Sigmoid colon (tissue), 7 donors: ENCODE data around the gene HUS1. TPM values are rescaled to one million over a fixed set of nuclear protein-coding genes. Genes with fewer than 3 reads are reported as not detected.

Experiments
- DNase-seq: peaks from one replicate; pipeline ENCODE4 v3.0.0-alpha.2; 2019
- H3K27ac ChIP-seq, 4 donors: fragments of 200-600 bp; sonication (generic); one replicate each; pipeline ENCODE4 v1.5.1; 2016 to 2019; ENCODE audit warnings: mild to moderate bottlenecking in 1 of 4
- H3K27me3 ChIP-seq, 3 donors: fragments of 200-600 bp; sonication (generic); one replicate each; pipeline ENCODE4 v1.5.1; 2019; ENCODE audit warnings: mild to moderate bottlenecking in 1 of 3
- H3K36me3 ChIP-seq, 4 donors: fragments of 200-600 bp; sonication (generic); one replicate each; pipeline ENCODE4 v1.5.1; 2016 to 2019
- H3K4me1 ChIP-seq, 4 donors: fragments of 200-600 bp; sonication (generic); one replicate each; pipeline ENCODE4 v1.5.1; 2017 to 2019
- H3K4me3 ChIP-seq, 4 donors: fragments of 200-600 bp; sonication (generic); one replicate each; pipeline ENCODE4 v1.5.1; 2017 to 2019; ENCODE audit warnings: mild to moderate bottlenecking in 2 of 4, moderate library complexity in 1 of 4
- H3K9me3 ChIP-seq, 4 donors: fragments of 200-600 bp in 3 of 4; sonication (generic) in 3 of 4; one replicate each; pipeline versions ENCODE4 v1.5.1 to v1.6.1; 2013 to 2019
- CTCF ChIP-seq, 4 experiments: fragments of 450-650 bp in 3 of 4; fragments of 200-600 bp in 1 of 4; IDR thresholded peaks; one replicate each; pipeline ENCODE4 v1.5.1; 2016 to 2019; ENCODE audit warnings: antibody characterized with exemption in 4 of 4, mild to moderate bottlenecking in 3 of 4, moderate library complexity in 2 of 4
- EP300 ChIP-seq, 4 donors: sonication (generic); formaldehyde crosslinking; IDR thresholded peaks; one replicate each; pipeline ENCODE4 v1.6.1; 2017; ENCODE audit warnings: antibody characterized with exemption in 4 of 4
- POLR2A ChIP-seq, 2 donors: fragments of 450-650 bp; IDR thresholded peaks; one replicate each; pipeline ENCODE4 v1.6.1; 2016; ENCODE audit warnings: antibody characterized with exemption in 2 of 2, mild to moderate bottlenecking in 2 of 2, moderate library complexity in 2 of 2
- POLR2AphosphoS5 ChIP-seq, 4 donors: sonication (generic); formaldehyde crosslinking; IDR thresholded peaks; one replicate each; pipeline ENCODE4 v1.6.1; 2017; ENCODE audit warnings: antibody characterized with exemption in 4 of 4
- WGBS, 2 donors: extraction: QIAGEN DNeasy Blood & Tissue Kit; methylation state at CpG; one replicate each; pipeline ENCODE4 v1.1.7; 2013; 5-methylcytosine and 5-hydroxymethylcytosine counted together
- intact Hi-C: fragments of 100-400 bp; cut with DNase I; formaldehyde crosslinking; loops from one replicate; pipeline ENCODE4 v1.15.1; 2023
- polyA plus RNA-seq, 3 donors: library from polyadenylated mRNA; stranded (reverse); fragments of 200-250 nt; gene quantifications; one replicate each; pipeline ENCODE4 v1.2.3, GENCODE V29; 2013
- total RNA-seq, 4 donors: library from RNA; depleted of rRNA; stranded (reverse); fragments of >200 nt; gene quantifications; one replicate each; pipeline ENCODE4 v1.1.0, GENCODE V29; 2016
- donor health status: healthy with polysubstance abuse.
- donor health status: Bipolar disorder and iron deficiency.
- donor health status: healthy.

Gene HUS1
- total and polyA plus RNA-seq, 7 donors, result 15.7 to 35.0 (median 23.5) TPM

- Histone ChIP-seq H3K36me3 (no peaks in the 10 kb centered on the region), H3K27ac (no peak overlapping the region), H3K4me3 (no peak overlapping the region), H3K4me1 (no peaks in the 10 kb centered on the region), H3K9me3 (no peaks in the 10 kb centered on the region), H3K27me3 (no peaks in the 10 kb centered on the region)
- TF ChIP-seq CTCF (IDR thresholded peaks at IDR 0.05) (no peak), POLR2AphosphoS5 (IDR thresholded peaks at IDR 0.05) (no peak), EP300 (IDR thresholded peaks at IDR 0.05) (no peak), POLR2A (IDR thresholded peaks at IDR 0.05) (no peak)
- intact Hi-C loops, result no loop called here
- no peak for DNase-seq
- WGBS, 2 donors, result 62 to 86% methylated on average over 17 of the region's 17 CpGs
Measured at GRCh38 chr7:47937065-47937687, 42.2 kb downstream of the HUS1 start.

- H3K27me3 ChIP-seq, result no peaks in the 10 kb centered on the region
- H3K36me3 ChIP-seq, result no peaks in the 10 kb centered on the region
- DNase-seq, result no peak
- no peak overlapping the region for H3K27ac ChIP-seq
- intact Hi-C loops, result no loop called here
- no peaks in the 10 kb centered on the region for H3K4me1 ChIP-seq
- no peak overlapping the region for H3K4me3 ChIP-seq
- H3K9me3 ChIP-seq, result no peaks in the 10 kb centered on the region
- TF ChIP-seq POLR2A (IDR thresholded peaks at IDR 0.05), result no peak
- TF ChIP-seq EP300 (IDR thresholded peaks at IDR 0.05), result no peak
- TF ChIP-seq POLR2AphosphoS5 (IDR thresholded peaks at IDR 0.05), result no peak
- no peak for TF ChIP-seq CTCF (IDR thresholded peaks at IDR 0.05)
- 92 to 93% methylated on average over 4 of the region's 4 CpGs for WGBS, 2 donors
Measured at GRCh38 chr7:47936323-47936722, 43.1 kb downstream of the HUS1 start.

- no peak overlapping the region for H3K4me3 ChIP-seq
- H3K9me3 ChIP-seq, result no peaks in the 10 kb centered on the region
- no peaks in the 10 kb centered on the region for H3K4me1 ChIP-seq
- H3K27me3 ChIP-seq, result no peaks in the 10 kb centered on the region
- H3K36me3 ChIP-seq, result no peaks in the 10 kb centered on the region
- intact Hi-C loops, result no loop called here
- no peak for TF ChIP-seq POLR2A (IDR thresholded peaks at IDR 0.05)
- TF ChIP-seq EP300 (IDR thresholded peaks at IDR 0.05), result no peak
- no peak for TF ChIP-seq POLR2AphosphoS5 (IDR thresholded peaks at IDR 0.05)
- no peak for TF ChIP-seq CTCF (IDR thresholded peaks at IDR 0.05)
- DNase-seq, result no peak
- H3K27ac ChIP-seq, result no peak overlapping the region
- 94 to 97% methylated on average over 10 of the region's 10 CpGs for WGBS, 2 donors
Measured at GRCh38 chr7:47935336-47935735, 44.1 kb downstream of the HUS1 start.

GRCh38 chr7:47934831-47935230 is 44.6 kb downstream of the HUS1 start:
- intact Hi-C loops, result no loop called here

More at GRCh38 chr7:47934831-47935230, 44.6 kb downstream of the HUS1 start:
- no peaks in the 10 kb centered on the region for H3K9me3 ChIP-seq
- H3K27me3 ChIP-seq, result no peaks in the 10 kb centered on the region
- H3K27ac ChIP-seq, result no peak overlapping the region
- no peak overlapping the region for H3K4me3 ChIP-seq
- H3K4me1 ChIP-seq, result no peaks in the 10 kb centered on the region
- no peak for DNase-seq
- 91 to 92% methylated on average over 6 of the region's 6 CpGs for WGBS, 2 donors
- TF ChIP-seq POLR2A (IDR thresholded peaks at IDR 0.05) (no peak), CTCF (IDR thresholded peaks at IDR 0.05) (no peak)
- H3K36me3 ChIP-seq, result no peaks in the 10 kb centered on the region
